ENCODE results near the gene H19. TPM values are rescaled to one million over a fixed set of nuclear protein-coding genes. Genes with fewer than 3 reads are reported as not detected.

H19 gene
- total and polyA plus RNA-seq, 2 of the 8 experiments (the other 6 are each of a cell fraction or from before 2014, with no cell fraction given), result 5.2 to 10.0 TPM

DNA sequence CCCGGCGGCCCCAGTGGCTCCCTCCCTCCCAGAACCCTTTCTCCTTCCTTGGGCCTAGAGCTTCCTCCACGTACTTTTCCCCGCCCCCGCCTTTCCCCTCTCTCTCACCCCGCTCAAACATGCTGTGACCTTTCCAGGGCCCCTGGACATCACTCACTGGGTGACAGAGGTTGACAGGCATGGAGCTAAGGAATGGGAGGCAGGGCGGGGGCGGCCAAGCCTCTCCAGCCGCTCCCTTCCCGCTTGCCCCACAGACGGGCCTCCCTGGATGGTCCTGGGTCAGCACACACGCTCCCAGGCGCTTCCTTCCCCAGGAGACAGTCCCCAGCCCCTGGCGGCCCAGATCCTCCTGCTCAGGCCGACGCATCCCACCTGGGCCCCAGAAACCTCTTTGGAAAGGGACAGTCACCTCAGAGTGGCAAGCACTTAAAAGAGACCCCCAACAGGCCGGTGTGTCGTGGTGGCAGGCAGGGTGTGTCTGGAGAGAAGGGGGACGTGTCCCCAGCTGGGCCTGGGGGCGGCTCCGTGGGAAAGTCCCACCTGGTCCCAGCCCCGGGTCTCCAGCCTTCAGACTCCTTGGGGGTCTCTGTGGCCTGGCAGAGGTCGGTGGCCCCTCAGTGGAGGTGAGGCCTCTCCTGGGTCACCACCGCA, 8.8 kb downstream of the H19 start:
- H3K79me1 ChIP-seq (ENCODE audit: low read depth, low read length), result no peaks in the 10 kb centered on the region
- H2BK5ac ChIP-seq (ENCODE audit: low read depth, low read length), result no peak overlapping the region
- H3K4me1 ChIP-seq (replicated peaks in 1 of 4; ENCODE audit: control insufficient read depth in 3 of 4, insufficient read depth in 4 of 4, low read length in 3 of 4), result no peaks in the 10 kb centered on the region
- FAIRE-seq (no peak), DNase-seq (ENCODE audit: low read depth in 1 of 2, low spot score in 2 of 2) (peak in 1 of 2 experiments; percentile 38)
- H3K79me2 ChIP-seq (ENCODE audit: control insufficient read depth in 1 of 2, insufficient read depth in 2 of 2, low read length in 2 of 2), result no peaks in the 10 kb centered on the region
- H4K5ac ChIP-seq (ENCODE audit: insufficient read length, low read depth, low read length), result no peak overlapping the region
- no peak overlapping the region for H2BK120ac ChIP-seq (replicated peaks; ENCODE audit: low read depth, low read length)
- no peak overlapping the region for H3K4me2 ChIP-seq (ENCODE audit: insufficient read depth in 1 of 2, low read depth in 2 of 2, low read length in 2 of 2)
- H2AK5ac ChIP-seq (ENCODE audit: low read depth, low read length), result no peak overlapping the region
- H3K9ac ChIP-seq (replicated peaks in 1 of 4; ENCODE audit: extremely low read depth in 1 of 4, low read depth in 3 of 4, low read length in 3 of 4), result no peak overlapping the region
- POLR2A ChIA-PET (ENCODE audit: partially characterized antibody), result interaction anchor here (0.8 to 1.4 kb wide), 3 partner anchors 9 to 22 kb away, joined by 3 to 7 read pairs (median 3); no protein-coding TSS in a partner anchor
- no peak overlapping the region for H2BK12ac ChIP-seq (ENCODE audit: low read depth, low read length)
- no peak overlapping the region for H4K91ac ChIP-seq (replicated peaks; ENCODE audit: insufficient read length, low read length)
- CTCF ChIA-PET (ENCODE audit: partially characterized antibody), result interaction anchor here (0.8 to 1.8 kb wide), 5 partner anchors 20 to 161 kb away, joined by 3 to 7 read pairs (median 3); no protein-coding TSS in a partner anchor
- no peak overlapping the region for H3K18ac ChIP-seq (ENCODE audit: extremely low read depth, low read length)
- no peaks in the 10 kb centered on the region for H4K20me1 ChIP-seq (replicated peaks in 1 of 2; ENCODE audit: control insufficient read depth in 1 of 2, insufficient read depth in 2 of 2, low read length in 2 of 2)
- no peak overlapping the region for H3K23ac ChIP-seq (ENCODE audit: insufficient read length)
- H3K27me3 ChIP-seq (replicated peaks in 1 of 4; ENCODE audit: control insufficient read depth in 3 of 4, extremely low read depth in 1 of 4, insufficient read depth in 3 of 4, low read length in 3 of 4), result no peaks in the 10 kb centered on the region
- no peaks in the 10 kb centered on the region for H3K9me3 ChIP-seq (ENCODE audit: insufficient read depth in 2 of 2, low read depth in 1 of 2, low read length in 1 of 2)
- H2BK15ac ChIP-seq (ENCODE audit: low read length), result no peak overlapping the region
- H3K4ac ChIP-seq (replicated peaks; ENCODE audit: insufficient read length, low read depth, low read length), result no peak overlapping the region
- no peaks in the 10 kb centered on the region for H3K23me2 ChIP-seq (ENCODE audit: low read depth, low read length)
- H3K27ac ChIP-seq (ENCODE audit: low read depth, low read length), result no peak overlapping the region
- H3K56ac ChIP-seq (replicated peaks; ENCODE audit: insufficient read length, low read depth, low read length), result no peak overlapping the region
- WGBS, 2 experiments (ENCODE audit: extremely low coverage in 1 of 2, insufficient coverage in 1 of 2, insufficient read length in 1 of 2, insufficient replicate concordance in 2 of 2, low coverage in 1 of 2, low lambda C conversion rate in 2 of 2, missing lambda C conversion rate in 1 of 2), result 95% methylated on average over 4 of the region's 24 CpGs; no CpG with 5 or more reads in 1 of the 2 experiments
- no peak overlapping the region for H4K8ac ChIP-seq (ENCODE audit: extremely low read depth, insufficient read depth, low read length)
- no peak overlapping the region for H3K14ac ChIP-seq (ENCODE audit: insufficient read length)
- no peak overlapping the region for H2BK20ac ChIP-seq (ENCODE audit: low read length)
- no peaks in the 10 kb centered on the region for H3K36me3 ChIP-seq (ENCODE audit: control insufficient read depth in 2 of 4, insufficient read depth in 4 of 4, low read length in 3 of 4)
- no peak overlapping the region for H3K4me3 ChIP-seq (ENCODE audit: extremely low read depth in 1 of 4, insufficient read depth in 2 of 4, low read depth in 3 of 4, low read length in 4 of 4)
- H2AFZ ChIP-seq (ENCODE audit: low read length), result no peak overlapping the region
- TF ChIP-seq RAD21 (IDR thresholded peaks at IDR 0.05 in 1 of 2, conservative IDR thresholded peaks at IDR 0.05 in 1 of 2; ENCODE audit: low read depth in 2 of 2, low read length in 2 of 2), result no peak
- TF ChIP-seq SP4 (IDR thresholded peaks at IDR 0.05; ENCODE audit: low read length), result no peak
- no peak for TF ChIP-seq CHD2 (IDR thresholded peaks at IDR 0.05; ENCODE audit: low read length)
- TF ChIP-seq KDM4A (IDR thresholded peaks at IDR 0.05; ENCODE audit: low read depth, low read length, severe bottlenecking), result no peak
- no peak for TF ChIP-seq PHF8 (conservative IDR thresholded peaks at IDR 0.05; ENCODE audit: low read depth, low read length)
- TF ChIP-seq, protein P1, sequence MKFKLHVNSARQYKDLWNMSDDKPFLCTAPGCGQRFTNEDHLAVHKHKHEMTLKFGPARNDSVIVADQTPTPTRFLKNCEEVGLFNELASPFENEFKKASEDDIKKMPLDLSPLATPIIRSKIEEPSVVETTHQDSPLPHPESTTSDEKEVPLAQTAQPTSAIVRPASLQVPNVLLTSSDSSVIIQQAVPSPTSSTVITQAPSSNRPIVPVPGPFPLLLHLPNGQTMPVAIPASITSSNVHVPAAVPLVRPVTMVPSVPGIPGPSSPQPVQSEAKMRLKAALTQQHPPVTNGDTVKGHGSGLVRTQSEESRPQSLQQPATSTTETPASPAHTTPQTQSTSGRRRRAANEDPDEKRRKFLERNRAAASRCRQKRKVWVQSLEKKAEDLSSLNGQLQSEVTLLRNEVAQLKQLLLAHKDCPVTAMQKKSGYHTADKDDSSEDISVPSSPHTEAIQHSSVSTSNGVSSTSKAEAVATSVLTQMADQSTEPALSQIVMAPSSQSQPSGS (IDR thresholded peaks at IDR 0.05; ENCODE audit: low read length), result no peak
- TF ChIP-seq EP300 (IDR thresholded peaks at IDR 0.05; ENCODE audit: borderline replicate concordance in 1 of 2, low read depth in 2 of 2, low read length in 2 of 2), result no peak
- TF ChIP-seq, protein P2, sequence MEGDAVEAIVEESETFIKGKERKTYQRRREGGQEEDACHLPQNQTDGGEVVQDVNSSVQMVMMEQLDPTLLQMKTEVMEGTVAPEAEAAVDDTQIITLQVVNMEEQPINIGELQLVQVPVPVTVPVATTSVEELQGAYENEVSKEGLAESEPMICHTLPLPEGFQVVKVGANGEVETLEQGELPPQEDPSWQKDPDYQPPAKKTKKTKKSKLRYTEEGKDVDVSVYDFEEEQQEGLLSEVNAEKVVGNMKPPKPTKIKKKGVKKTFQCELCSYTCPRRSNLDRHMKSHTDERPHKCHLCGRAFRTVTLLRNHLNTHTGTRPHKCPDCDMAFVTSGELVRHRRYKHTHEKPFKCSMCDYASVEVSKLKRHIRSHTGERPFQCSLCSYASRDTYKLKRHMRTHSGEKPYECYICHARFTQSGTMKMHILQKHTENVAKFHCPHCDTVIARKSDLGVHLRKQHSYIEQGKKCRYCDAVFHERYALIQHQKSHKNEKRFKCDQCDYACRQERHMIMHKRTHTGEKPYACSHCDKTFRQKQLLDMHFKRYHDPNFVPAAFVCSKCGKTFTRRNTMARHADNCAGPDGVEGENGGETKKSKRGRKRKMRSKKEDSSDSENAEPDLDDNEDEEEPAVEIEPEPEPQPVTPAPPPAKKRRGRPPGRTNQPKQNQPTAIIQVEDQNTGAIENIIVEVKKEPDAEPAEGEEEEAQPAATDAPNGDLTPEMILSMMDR (IDR thresholded peaks at IDR 0.05; ENCODE audit: control extremely low read depth in 1 of 3, insufficient read depth in 1 of 3, low read depth in 1 of 3, low read length in 3 of 3), result no peak
